GM12864 (cell line): ENCODE data around the gene PAK4.
A peak's percentile ranks its signal among the peaks of the same experiment; 100 is the strongest.

Source experiments
- DNase-seq: peaks from one replicate; pipeline ENCODE4 v3.0.0-alpha.2; 2011; ENCODE audit warnings: low read depth
- H3K4me3 ChIP-seq: 2 replicates; pipeline ENCODE4 v1.5.1; 2011; ENCODE audit warnings: mild to moderate bottlenecking, low read depth, low read length, control low read depth
- CTCF ChIP-seq: IDR thresholded peaks from 2 replicates; pipeline ENCODE4 v1.5.1; 2011; ENCODE audit warnings: low read depth, mild to moderate bottlenecking, moderate library complexity, low read length, control low read depth, inconsistent platforms; ENCODE audit errors: missing control alignments

PAK4 gene

GRCh38 chr19:39103151-39103550 lies 22.4 kb upstream of the PAK4 start:
- no peak for DNase-seq
- H3K4me3 ChIP-seq = no peak overlapping the region
- no peak for TF ChIP-seq CTCF

GRCh38 chr19:39104186-39104596 lies 21.4 kb upstream of the PAK4 start:
- no peak overlapping the region for H3K4me3 ChIP-seq
- no peak for DNase-seq
- no peak for TF ChIP-seq CTCF

GRCh38 chr19:39106194-39106593 lies 19.4 kb upstream of the PAK4 start:
- no peak for TF ChIP-seq CTCF
- DNase-seq = no peak
- no peak overlapping the region for H3K4me3 ChIP-seq

- no peak for DNase-seq
- H3K4me3 ChIP-seq = no peak overlapping the region
- no peak for TF ChIP-seq CTCF
These were observed 15.9 kb upstream of the PAK4 start for GRCh38 chr19:39109641-39110040.

GRCh38 chr19:39110263-39110967 lies 15.2 kb upstream of the PAK4 start:
- no peak overlapping the region for H3K4me3 ChIP-seq
- TF ChIP-seq CTCF = peak; percentile 88
- no peak for DNase-seq

- DNase-seq = no peak
- no peak for TF ChIP-seq CTCF
- no peak overlapping the region for H3K4me3 ChIP-seq
These were observed 13.9 kb upstream of the PAK4 start for GRCh38 chr19:39111593-39112199.

- TF ChIP-seq CTCF = no peak
- no peak for DNase-seq
- H3K4me3 ChIP-seq = no peak overlapping the region
These were observed 13.2 kb upstream of the PAK4 start for GRCh38 chr19:39112338-39112890.
